GM12892 (cell line): ENCODE data around the gene CEACAM1.

Experiments used
- POLR2A ChIP-seq: IDR thresholded peaks from 2 replicates; pipeline ENCODE4 v1.6.1; 2011; ENCODE audit warnings: low read depth, low read length, control low read depth
- POLR2AphosphoS5 ChIP-seq: IDR thresholded peaks from 2 replicates; pipeline ENCODE4 v1.6.1; 2011; ENCODE audit warnings: low read depth, low read length, control low read depth

GRCh38 chr19:42469311-42470235 is 58.7 kb downstream of the CEACAM1 start:
- no peak for TF ChIP-seq POLR2AphosphoS5
- no peak for TF ChIP-seq POLR2A
